Smooth muscle cell (in vitro differentiated cells): ENCODE data around the gene SLC2A13. TPM values are rescaled to one million over a fixed set of nuclear protein-coding genes. Genes with fewer than 3 reads are reported as not detected.

Source experiments
- DNase-seq: peaks from one replicate; lab custom pipeline; 2025; ENCODE audit not compliant: unreplicated experiment; lab: John Stamatoyannopoulos, UW
- H2AFZ ChIP-seq: fragments of 200-600 bp; sonication (generic); 2 replicates; pipeline ENCODE4 v1.6.0; 2016; ENCODE audit warnings: antibody characterized with exemption, low read depth, mild to moderate bottlenecking
- H3F3A ChIP-seq: fragments of 200-600 bp; sonication (generic); 2 replicates; pipeline ENCODE4 v1.6.0; 2017; ENCODE audit warnings: antibody characterized with exemption, low read depth
- H3K27ac ChIP-seq: fragments of 200-600 bp; sonication (generic); 2 replicates; pipeline ENCODE4 v1.5.1; 2016; ENCODE audit warnings: low read depth, mild to moderate bottlenecking
- H3K27me3 ChIP-seq: fragments of 200-600 bp; sonication (generic); 2 replicates; pipeline ENCODE4 v1.6.1; 2016; ENCODE audit warnings: low read depth, mild to moderate bottlenecking
- H3K36me3 ChIP-seq: fragments of 200-600 bp; sonication (generic); 2 replicates; pipeline ENCODE4 v1.5.1; 2016; ENCODE audit warnings: low read depth
- H3K4me1 ChIP-seq: fragments of 200-600 bp; sonication (generic); 2 replicates; pipeline ENCODE4 v1.5.1; 2016; ENCODE audit warnings: low read depth
- H3K4me2 ChIP-seq: fragments of 200-600 bp; sonication (generic); 2 replicates; pipeline ENCODE4 v1.6.0; 2016; ENCODE audit warnings: mild to moderate bottlenecking
- H3K4me3 ChIP-seq: fragments of 200-600 bp; sonication (generic); 2 replicates; pipeline ENCODE4 v1.5.1; 2016; ENCODE audit warnings: mild to moderate bottlenecking
- H3K79me2 ChIP-seq: fragments of 200-600 bp; sonication (generic); 2 replicates; pipeline ENCODE4 v1.6.0; 2016; ENCODE audit warnings: low read depth, mild to moderate bottlenecking
- H3K9ac ChIP-seq: fragments of 200-600 bp; sonication (generic); 2 replicates; pipeline ENCODE4 v1.6.0; 2016; ENCODE audit warnings: low read depth
- H3K9me3 ChIP-seq: fragments of 200-600 bp; sonication (generic); replicated peaks from 2 replicates; pipeline ENCODE4 v1.5.1; 2016; ENCODE audit warnings: low read depth
- H4K20me1 ChIP-seq: fragments of 200-600 bp; sonication (generic); 2 replicates; pipeline ENCODE4 v1.6.0; 2016; ENCODE audit warnings: low read depth
- CTCF ChIP-seq: fragments of 200-600 bp; sonication (generic); IDR thresholded peaks from 2 replicates; pipeline ENCODE4 v1.5.1; 2017; ENCODE audit warnings: borderline replicate concordance, mild to moderate bottlenecking, antibody characterized with exemption; ENCODE audit not compliant: insufficient read depth, poor library complexity, severe bottlenecking
- WGBS: methylation state at CpG from one replicate; pipeline ENCODE4 v1.1.7; 2016; ENCODE audit warnings: low lambda C conversion rate; 5-methylcytosine and 5-hydroxymethylcytosine counted together
- polyA plus RNA-seq: library from polyadenylated mRNA; unstranded; fragments of >200 nt; fragmentation: Nextera tagmentation; extraction: Ambion mirVana; gene quantifications from 2 replicates; pipeline ENCODE4 v1.2.1, GENCODE V29; 2016
- total RNA-seq: library from RNA; depleted of rRNA; stranded (reverse); fragments of >200 nt; gene quantifications from 2 replicates; pipeline ENCODE4 v1.2.3, GENCODE V29; 2014

SLC2A13 gene
- total and polyA plus RNA-seq, 2 experiments from 2014 or later = 9.6 to 27.4 TPM

DNA sequence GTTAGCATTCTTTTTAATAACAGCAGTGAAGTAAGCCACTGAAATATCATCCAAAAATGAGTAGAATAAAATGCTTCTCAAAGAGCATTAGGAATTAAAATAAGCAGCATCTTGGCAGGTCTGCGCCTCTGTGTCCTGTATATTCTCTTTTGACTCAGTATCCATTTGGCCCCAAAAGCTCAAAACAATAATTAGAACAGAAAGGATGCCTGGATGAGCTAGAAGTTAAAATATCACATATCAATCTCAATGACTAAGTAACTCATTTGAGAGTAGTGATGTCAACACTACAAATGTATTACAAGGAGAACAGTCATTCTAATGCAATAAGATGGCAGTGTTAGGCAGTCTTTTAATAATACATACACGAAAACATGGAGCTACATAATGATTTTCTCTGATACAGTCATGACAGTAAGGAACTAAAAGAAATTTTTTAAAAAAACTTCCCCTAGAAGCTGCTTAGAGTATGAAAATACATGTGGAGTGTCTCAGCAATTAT, 325.4 kb downstream of the SLC2A13 start:
- no peak overlapping the region for H2AFZ ChIP-seq
- H3K4me2 ChIP-seq = no peak overlapping the region
- no peaks in the 10 kb centered on the region for H4K20me1 ChIP-seq
- H3K9ac ChIP-seq = no peak overlapping the region
- no peak for DNase-seq
- H3K4me3 ChIP-seq = no peak overlapping the region
- no peaks in the 10 kb centered on the region for H3K27me3 ChIP-seq
- no peaks in the 10 kb centered on the region for H3K4me1 ChIP-seq
- H3K9me3 ChIP-seq = no peaks in the 10 kb centered on the region
- no peak for TF ChIP-seq CTCF
- no peaks in the 10 kb centered on the region for H3K36me3 ChIP-seq
- WGBS = 98% methylated on average over 2 of the region's 2 CpGs
- H3F3A ChIP-seq = no peaks in the 10 kb centered on the region
- no peak overlapping the region for H3K27ac ChIP-seq
- no peaks in the 10 kb centered on the region for H3K79me2 ChIP-seq

- H3F3A ChIP-seq = no peaks in the 10 kb centered on the region
- H3K79me2 ChIP-seq = no peaks in the 10 kb centered on the region
- no peak overlapping the region for H3K4me2 ChIP-seq
- TF ChIP-seq CTCF = no peak
- no peaks in the 10 kb centered on the region for H3K36me3 ChIP-seq
- no peak overlapping the region for H3K27ac ChIP-seq
- no peak overlapping the region for H2AFZ ChIP-seq
- H3K9ac ChIP-seq = no peak overlapping the region
- DNase-seq = no peak
- no peaks in the 10 kb centered on the region for H3K27me3 ChIP-seq
- no peak overlapping the region for H3K4me3 ChIP-seq
- WGBS = 84% methylated on average over 5 of the region's 5 CpGs
- no peaks in the 10 kb centered on the region for H3K9me3 ChIP-seq
- H3K4me1 ChIP-seq = no peaks in the 10 kb centered on the region
- no peaks in the 10 kb centered on the region for H4K20me1 ChIP-seq
Measured at GRCh38 chr12:39779768-39780340, 326.0 kb downstream of the SLC2A13 start.

DNA sequence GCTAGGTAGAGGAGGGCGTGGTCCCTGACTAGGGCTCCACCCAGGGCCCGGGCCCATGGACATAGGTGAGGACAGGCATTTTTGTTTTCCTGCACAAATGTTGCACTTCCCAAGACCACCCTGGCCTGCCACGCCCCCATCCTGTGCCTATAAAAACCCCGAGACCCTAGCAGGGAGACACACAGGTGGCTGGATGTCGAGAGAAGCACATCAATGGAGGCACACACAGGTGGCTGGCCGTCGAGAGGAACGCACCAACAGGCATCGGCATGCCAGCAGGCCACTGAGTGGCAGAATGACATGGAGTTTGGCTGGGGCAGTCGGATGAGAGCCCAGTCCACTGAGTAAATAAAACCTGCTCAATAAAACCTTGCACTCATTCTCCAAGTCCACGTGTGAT, 328.4 kb downstream of the SLC2A13 start:
- H3K4me3 ChIP-seq = no peak overlapping the region
- H3K36me3 ChIP-seq = no peaks in the 10 kb centered on the region
- H2AFZ ChIP-seq = no peak overlapping the region

More for the DNA sequence above, 328.4 kb downstream of the SLC2A13 start:
- no peak for TF ChIP-seq CTCF
- DNase-seq = no peak
- Histone ChIP-seq H3K9me3 (no peaks in the 10 kb centered on the region), H3K27me3 (no peaks in the 10 kb centered on the region), H3K4me2 (no peak overlapping the region), H3K27ac (no peak overlapping the region), H4K20me1 (no peaks in the 10 kb centered on the region), H3K9ac (no peak overlapping the region), H3K4me1 (no peaks in the 10 kb centered on the region), H3F3A (no peaks in the 10 kb centered on the region), H3K79me2 (no peaks in the 10 kb centered on the region)
- 92% methylated on average over 11 of the region's 11 CpGs for WGBS
